ENCODE data around the gene GRPEL1. TPM values are rescaled to one million over a fixed set of nuclear protein-coding genes. Genes with fewer than 3 reads are reported as not detected.

GRPEL1 gene
- total and polyA plus RNA-seq, 4 donors: 9.8 to 98.1 (median 40.2) TPM

GRCh38 chr4:7051144-7051495, 16.7 kb downstream of the GRPEL1 start:
- Histone ChIP-seq H3K4me1 (ENCODE audit: control insufficient read depth in 4 of 4, insufficient read depth in 4 of 4, low read length in 3 of 4) (peaks cover 15 to 42% (median 32%) of the 10 kb centered on the region in 4 donors), H3K9me3 (ENCODE audit: control insufficient read depth in 4 of 4, low read length in 3 of 4) (no peaks in the 10 kb centered on the region), H3K27ac (ENCODE audit: low read depth in 1 of 2, low read length in 2 of 2) (peak overlapping the region; percentile 53 to 70), H3K27me3 (ENCODE audit: control insufficient read depth in 4 of 4, insufficient read depth in 4 of 4, low read length in 3 of 4) (no peaks in the 10 kb centered on the region), H3K9ac (ENCODE audit: low read depth in 1 of 2, low read length in 2 of 2) (no peak overlapping the region), H3K36me3 (ENCODE audit: control insufficient read depth in 4 of 4, insufficient read depth in 3 of 4, low read depth in 1 of 4, low read length in 3 of 4) (peaks cover 5 to 24% (median 12%) of the 10 kb centered on the region in 4 donors), H3K4me3 (ENCODE audit: low read depth in 1 of 3, low read length in 3 of 3) (no peak overlapping the region)
- 57% methylated on average over 12 of the region's 12 CpGs for WGBS
- no peak for DNase-seq (ENCODE audit: low spot score)
- TF ChIP-seq JUND (IDR thresholded peaks at IDR 0.05): no peak
- no peak for TF ChIP-seq YY1 (IDR thresholded peaks at IDR 0.05)
- TF ChIP-seq SP1 (IDR thresholded peaks at IDR 0.05): no peak
- TF ChIP-seq REST (IDR thresholded peaks at IDR 0.05): no peak
- no peak for TF ChIP-seq HNF4A (conservative IDR thresholded peaks at IDR 0.05)
- TF ChIP-seq ZBTB33 (IDR thresholded peaks at IDR 0.05): no peak
- TF ChIP-seq EGR1 (IDR thresholded peaks at IDR 0.05; ENCODE audit: low read depth in 2 of 2): no peak
- TF ChIP-seq RAD21 (IDR thresholded peaks at IDR 0.05): no peak

GRCh38 chr4:7050481-7051143, 17.3 kb downstream of the GRPEL1 start:
- H3K9me3 ChIP-seq (ENCODE audit: control insufficient read depth in 4 of 4, low read length in 3 of 4): no peaks in the 10 kb centered on the region
- H3K4me3 ChIP-seq (ENCODE audit: low read depth in 1 of 3, low read length in 3 of 3): no peak overlapping the region
- DNase-seq (ENCODE audit: low spot score): no peak
- peaks cover 20 to 47% (median 38%) of the 10 kb centered on the region in 4 donors for H3K4me1 ChIP-seq (ENCODE audit: control insufficient read depth in 4 of 4, insufficient read depth in 4 of 4, low read length in 3 of 4)
- 40% methylated on average over 36 of the region's 36 CpGs for WGBS
- peak overlapping the region; percentile 53 to 70 for H3K27ac ChIP-seq (ENCODE audit: low read depth in 1 of 2, low read length in 2 of 2)
- no peak overlapping the region for H3K9ac ChIP-seq (ENCODE audit: low read depth in 1 of 2, low read length in 2 of 2)
- TF ChIP-seq RXRA (IDR thresholded peaks at IDR 0.05) (peak in 1 of 2 donors; percentile 52), EGR1 (IDR thresholded peaks at IDR 0.05; ENCODE audit: low read depth in 2 of 2) (peak in 1 of 2 donors; percentile 70), NR2F2 (IDR thresholded peaks at IDR 0.05) (no peak), ZBTB33 (IDR thresholded peaks at IDR 0.05) (no peak), REST (IDR thresholded peaks at IDR 0.05) (peak; percentile 32), HNF4G (IDR thresholded peaks at IDR 0.05) (no peak)
- H3K36me3 ChIP-seq (ENCODE audit: control insufficient read depth in 4 of 4, insufficient read depth in 3 of 4, low read depth in 1 of 4, low read length in 3 of 4): peaks cover 5 to 19% (median 8%) of the 10 kb centered on the region in 4 donors
- H3K27me3 ChIP-seq (ENCODE audit: control insufficient read depth in 4 of 4, insufficient read depth in 4 of 4, low read length in 3 of 4): no peaks in the 10 kb centered on the region
